ENCODE measurements around the gene UGT2B15.
"Not testable (repeated sequence)": the region's sequence is repeated elsewhere in the genome, so short reads cannot be mapped to it uniquely, and the experiment has no call there.

The UGT2B15 gene

DNA sequence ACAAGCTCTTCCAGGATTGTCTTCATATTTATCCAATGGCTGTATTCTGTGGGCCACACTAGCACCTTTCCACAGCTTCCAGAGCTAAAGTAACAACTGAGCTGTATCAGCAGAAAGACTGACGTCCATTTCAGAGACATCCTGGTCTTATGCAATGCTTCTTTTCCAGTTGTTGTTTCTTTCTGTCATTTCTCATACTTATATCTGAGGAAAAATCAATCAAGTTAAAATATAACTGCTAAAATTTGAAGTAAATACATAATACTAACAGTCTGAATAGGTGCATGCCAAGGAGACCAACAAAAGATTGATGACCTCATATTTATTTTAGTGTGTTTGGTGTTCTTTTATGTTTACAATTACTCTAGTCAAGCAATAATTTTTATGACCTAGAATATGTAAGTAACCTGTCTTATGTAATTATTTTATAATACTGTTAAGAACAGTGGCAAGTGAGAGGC, at the start of gene UGT2B15:
Gene UGT2B15 (minus strand): TSS at position 174 of the 461 bp plus-strand sequence. CDS start 34 bp downstream, at position 140.
- not testable (repeated sequence) for DNase-seq

DNA sequence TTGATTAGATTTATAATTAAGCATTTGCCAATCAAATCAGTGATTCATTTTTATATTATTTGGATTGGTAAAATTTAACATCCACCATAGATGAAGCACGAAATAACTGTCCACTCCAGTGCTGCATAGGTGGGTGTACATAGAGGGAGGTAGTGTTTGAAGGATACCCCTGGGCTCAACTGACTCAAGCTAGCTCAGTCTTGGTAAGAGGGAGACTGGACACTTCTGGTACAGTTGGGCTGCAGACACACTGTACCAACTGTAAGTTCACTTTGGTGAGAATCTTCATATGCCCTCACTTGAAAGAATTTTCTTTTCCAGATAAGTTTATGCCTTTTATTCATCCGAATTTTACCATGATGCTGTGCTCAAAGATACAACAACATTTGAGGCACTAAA, 48.6 kb upstream of the UGT2B15 start:
- no peak for DNase-seq

DNA sequence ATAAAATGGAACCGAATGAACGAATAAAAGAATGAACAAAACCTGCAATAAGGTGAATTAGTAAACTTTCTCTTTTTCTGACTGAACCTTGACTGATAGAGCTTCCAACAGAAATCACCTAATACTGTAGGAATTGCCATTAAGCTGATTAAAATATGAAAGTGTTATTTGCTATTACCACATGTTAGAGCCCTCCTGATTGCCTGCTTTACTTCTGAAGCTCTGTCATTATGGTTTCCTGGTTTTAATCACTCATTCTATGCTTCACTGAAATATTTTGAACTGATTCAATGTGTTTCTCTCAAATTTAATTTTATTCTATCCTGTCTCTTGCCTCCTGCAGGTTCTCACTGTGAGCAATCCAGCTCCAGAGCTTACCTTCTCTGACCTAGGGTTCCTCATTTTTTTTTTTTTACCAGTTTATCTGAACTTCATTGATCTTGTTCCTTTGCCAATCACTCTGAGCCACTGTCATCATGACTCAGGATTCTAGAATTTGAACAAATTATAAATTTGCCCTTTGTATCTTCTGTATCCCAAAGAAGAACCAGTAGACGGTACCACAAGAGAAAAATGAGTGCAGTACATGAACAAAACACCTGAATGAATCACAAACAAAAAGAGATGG, 48.1 kb upstream of the UGT2B15 start:
- no peak for DNase-seq

DNA sequence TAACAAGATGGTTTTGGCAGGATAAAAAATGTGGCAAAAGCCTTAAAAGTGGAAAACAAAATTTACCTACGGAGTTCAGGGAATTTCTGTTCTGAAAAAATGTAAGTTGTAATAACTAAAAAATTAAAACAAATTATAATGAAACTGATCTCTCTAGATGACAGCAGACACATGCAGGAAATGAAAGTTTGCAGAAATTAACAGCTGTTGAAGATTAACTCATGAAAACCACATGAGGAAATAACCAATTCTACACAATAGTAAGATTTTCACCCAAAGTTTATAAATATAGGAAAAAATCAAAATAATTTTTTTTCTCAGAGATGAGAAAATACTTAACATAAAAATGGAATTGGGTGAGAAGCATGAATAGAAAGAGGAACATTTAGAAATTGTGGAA, 47.5 kb upstream of the UGT2B15 start:
- DNase-seq: no peak

DNA sequence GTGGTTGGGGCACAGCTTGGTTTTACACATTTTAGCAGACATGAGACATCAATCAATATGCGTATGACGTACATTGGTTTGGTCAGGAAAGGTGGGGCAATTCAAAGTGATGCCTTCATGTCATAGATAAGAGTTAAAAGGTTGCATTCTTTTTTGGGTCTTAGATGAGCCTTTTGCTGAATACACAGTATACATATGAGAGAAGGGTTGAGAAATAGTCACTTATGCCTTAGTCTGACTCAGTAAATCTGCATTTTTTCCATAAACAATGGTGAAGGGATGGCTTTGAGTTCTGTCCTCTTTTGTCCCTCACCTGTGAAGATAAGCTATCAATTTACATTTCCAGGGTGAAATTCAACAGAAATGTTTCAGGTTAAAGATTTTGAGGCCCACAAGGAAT, 43.9 kb upstream of the UGT2B15 start:
- no peak for DNase-seq

DNA sequence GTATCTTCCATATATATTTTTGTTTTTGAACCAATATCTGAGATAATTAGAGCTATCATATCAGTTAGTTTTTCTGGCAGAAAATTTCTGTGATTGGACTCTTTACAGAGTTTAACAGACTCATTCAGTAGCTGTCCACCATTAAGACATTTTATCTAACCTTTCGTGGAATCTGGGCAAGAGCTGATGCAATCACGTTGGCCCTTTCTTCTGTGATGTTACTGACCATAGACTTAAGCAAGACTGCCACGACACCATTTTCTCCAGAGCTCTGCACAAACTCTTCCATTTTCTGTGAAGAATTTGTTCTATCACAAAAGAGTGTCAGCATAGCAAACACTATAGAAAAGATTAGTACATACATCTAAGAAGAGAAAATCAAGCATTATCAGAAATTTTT, 41.8 kb upstream of the UGT2B15 start:
- DNase-seq: no peak

DNA sequence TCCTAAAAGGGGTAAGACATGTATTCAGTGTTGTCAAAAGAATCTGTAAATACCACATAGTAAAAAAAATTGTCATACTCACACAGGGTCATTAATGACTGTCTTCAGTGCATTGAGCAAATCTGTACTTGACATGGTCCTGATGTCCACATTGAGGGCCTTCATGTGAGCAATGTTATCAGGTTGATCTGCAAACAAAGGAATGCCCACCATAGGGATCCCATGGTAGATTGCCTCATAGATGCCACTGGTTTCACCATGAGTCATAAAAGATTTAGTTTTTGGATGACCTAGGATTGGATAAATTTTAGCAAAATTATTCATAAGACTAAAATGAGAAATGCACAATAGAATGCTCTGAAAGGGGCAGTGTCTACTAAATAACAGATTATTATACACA, 38.1 kb upstream of the UGT2B15 start:
- DNase-seq: no peak

DNA sequence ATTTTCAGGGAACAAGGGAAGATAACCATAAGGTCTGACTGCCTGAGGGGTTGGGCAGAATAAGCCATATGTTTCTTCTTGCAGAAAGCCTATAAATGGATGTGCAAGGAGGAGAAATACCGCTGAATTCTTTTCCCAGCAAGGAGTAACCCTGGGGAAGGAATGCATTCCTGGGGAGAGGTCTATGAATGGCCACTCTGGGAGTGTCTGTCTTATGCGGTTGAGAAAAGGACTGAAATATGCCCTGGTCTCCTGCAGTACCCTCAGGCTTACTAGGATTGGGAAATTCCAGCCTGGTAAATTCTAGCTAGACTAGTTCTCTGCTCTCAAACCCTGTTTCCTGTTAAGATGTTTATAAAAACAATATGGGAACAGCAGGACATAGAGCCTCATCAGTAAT, 32.7 kb upstream of the UGT2B15 start:
- not testable (repeated sequence) for DNase-seq

DNA sequence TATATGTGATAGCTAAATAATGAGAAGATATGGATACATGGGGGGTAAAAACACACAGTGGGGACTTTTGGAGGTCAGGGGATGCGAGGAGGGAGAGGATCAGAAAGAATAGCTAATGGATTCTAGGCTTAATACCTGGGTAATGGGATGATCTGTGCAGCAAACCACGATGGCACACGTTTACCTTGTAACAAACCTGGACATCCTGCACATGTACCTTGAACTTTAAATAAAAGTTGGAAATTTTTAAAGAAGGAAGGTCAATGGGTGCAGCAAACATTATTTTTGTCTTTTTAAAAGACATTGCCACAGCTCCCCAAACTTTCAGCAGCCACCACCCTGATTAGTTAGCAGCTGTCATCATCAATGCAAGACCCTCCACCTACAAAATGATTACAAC, 29.7 kb upstream of the UGT2B15 start:
- no peak for DNase-seq

DNA sequence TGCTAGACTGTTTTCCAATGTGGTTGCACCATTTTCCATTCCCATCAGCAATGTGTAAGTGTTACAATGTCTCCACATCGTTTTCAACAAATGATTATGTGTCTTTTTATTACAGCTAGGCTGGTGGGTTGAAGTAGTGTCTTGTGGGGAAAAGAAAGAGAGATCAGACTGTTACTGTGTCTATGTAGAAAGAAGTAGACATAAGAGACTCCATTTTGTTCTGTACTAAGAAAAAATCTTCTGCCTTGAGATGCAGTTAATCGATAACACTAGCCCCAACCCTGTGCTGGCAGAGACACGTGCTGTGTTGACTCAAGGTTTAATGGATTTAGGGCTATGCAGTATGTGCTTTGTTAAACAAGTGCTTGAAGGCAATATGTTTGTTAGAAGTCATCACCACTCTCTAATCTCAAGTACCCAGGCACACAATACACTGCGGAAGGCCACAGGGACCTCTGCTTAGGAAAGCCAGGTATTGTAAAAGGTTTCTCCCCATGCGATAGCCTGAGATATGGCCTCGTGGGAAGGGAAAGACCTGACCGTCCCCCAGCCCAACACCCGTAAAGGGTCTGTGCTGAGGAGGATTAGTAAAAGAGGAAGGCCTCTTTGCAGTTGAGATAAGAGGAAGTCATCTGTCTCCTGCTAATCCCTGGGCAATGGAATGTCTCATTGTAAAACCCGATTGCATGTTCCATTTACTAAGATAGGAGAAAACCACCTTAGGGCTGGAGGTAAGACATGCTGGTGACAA, 23.0 kb upstream of the UGT2B15 start:
- DNase-seq: no peak

DNA sequence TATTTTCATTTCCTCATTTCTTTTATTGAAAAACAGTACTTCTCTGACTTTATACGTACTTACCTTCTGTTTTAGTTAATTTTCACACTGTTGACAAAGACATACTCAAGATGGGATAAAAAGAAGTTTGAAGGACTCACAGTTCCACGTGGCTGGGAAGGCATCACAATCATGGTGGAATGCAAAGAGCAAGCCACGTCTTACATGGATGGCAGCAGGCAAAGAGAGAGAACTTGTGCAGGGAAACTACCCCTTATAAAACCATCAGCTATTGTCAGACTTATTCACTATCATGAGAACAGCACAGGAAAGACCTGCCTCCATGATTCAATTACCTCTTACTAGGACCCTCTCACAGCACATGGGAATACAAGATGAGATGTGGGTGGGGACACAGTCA, 20.7 kb upstream of the UGT2B15 start:
- no peak for DNase-seq

DNA sequence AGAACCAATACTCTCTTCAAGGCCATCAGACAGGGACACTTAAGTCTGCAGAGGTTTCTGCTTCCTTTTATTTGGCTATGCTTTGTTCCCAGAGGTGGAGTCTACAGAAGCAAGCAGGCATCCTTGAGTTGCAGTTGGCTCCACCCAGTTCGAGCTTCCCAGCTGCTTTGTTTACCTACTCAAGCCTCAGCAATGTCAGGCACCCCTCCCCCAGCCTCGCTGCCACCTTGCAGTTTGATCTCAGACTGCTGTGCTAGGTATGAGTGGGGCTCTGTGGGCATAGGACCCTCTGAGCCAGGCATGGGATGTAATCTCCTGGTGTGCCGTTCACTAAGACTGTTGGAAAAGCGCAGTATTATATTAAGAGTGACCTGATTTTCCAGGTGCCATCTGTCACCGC, 12.6 kb upstream of the UGT2B15 start:
- no peak for DNase-seq

DNA sequence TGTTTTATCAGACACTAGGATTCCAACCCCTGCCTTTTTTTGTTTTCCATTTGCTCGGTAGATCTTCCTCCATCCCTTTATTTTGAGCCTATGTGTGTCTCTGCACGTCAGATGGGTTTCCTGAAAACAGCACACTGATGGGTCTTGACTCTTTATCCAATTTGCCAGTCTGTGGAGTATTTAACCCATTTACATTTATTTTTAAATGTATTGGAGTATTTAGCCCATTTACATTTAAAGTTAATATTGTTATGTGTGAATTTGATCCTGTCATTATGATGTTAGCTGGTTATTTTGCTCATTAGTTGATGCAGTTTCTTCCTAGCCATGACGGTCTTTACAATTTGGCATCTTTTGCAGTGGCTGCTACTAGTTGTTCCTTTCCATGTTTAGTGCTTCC, 10.8 kb upstream of the UGT2B15 start:
- DNase-seq: not testable (repeated sequence)

DNA sequence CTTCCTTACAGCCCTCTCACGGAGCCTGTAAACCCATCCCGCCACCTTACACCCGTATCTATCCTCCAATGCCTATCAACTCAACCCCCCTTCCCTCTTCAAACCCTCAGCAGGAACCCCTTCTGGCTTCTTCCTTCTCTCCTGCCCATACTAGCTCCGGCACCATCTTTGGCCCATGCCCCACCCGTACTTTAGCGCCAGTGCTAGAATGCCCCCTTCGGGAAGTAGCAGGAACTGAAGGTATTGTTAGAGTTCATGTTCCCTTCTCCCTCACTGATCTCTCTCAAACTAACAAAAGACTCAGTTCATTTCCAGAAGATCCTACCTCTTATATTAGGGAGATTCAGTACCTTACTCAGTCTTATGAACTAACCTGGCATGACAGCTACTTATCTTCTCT, 2.7 kb upstream of the UGT2B15 start:
- DNase-seq: no peak

DNA sequence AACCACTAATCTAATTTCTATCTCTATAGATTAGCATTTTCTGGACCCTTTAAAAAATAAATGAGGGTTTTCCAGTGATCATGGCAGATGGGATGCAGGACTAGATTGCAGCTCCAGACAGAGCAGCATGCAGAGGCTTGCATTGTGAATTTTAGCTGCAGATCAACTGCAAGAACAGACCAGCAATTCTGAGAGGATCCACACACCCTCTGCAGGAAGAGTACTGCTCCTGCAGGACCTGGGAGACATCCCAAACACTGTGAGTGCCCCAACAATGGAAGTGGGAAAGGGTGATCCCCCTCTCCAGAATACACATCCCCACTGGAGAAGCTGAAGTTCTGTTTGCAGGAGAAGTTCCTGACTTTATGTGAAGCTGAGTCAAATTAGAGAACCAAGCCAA, 765 bp upstream of the UGT2B15 start:
- not testable (repeated sequence) for DNase-seq

DNA sequence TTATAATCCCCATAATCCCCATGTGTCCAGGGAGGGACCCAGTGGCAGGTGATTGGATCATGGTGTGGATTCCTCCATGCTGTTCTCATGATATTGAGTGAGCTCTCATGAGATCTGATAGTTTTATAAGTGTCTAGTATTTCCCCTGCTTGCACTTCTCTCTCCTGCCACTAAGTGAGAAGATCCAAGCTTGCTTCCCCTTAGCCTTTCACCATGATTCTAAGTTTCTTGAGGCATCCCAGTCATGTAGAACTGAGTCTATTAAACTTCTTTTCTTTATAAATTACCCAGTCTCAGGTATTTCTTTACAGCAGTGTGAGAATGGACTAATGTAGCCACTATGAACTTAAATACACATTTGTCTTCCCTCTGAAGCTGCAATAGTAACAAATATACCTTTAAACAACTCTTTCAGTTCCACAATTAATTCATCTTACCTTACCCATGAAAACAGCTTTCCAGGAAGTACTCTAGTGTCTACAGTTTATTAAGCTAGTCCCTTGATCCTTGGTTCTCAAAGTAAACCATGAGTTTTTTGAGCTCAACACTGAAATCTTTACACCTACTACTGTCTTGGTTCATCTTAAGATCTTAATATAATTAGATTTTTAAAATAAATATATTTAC, 1.8 kb downstream of the UGT2B15 start:
- not testable (repeated sequence) for DNase-seq

DNA sequence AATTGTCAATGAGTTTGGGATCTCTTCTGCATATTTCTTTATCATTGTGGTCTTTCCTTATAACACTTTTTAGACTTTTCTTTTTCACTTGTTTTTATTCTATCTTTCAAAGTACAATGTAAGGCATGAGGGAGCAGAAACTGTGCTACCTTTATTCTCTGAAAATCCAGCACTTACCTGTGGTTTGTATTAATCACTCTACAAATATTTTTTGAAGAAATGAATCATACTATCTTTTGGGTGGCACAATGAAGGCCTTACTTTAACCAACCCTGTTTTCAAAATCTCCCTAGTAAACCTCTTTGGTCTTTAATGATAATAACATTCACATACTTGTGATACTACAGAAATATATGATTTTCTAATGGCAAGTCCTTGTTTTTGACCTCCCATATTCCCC, 2.9 kb downstream of the UGT2B15 start:
- not testable (repeated sequence) for DNase-seq

DNA sequence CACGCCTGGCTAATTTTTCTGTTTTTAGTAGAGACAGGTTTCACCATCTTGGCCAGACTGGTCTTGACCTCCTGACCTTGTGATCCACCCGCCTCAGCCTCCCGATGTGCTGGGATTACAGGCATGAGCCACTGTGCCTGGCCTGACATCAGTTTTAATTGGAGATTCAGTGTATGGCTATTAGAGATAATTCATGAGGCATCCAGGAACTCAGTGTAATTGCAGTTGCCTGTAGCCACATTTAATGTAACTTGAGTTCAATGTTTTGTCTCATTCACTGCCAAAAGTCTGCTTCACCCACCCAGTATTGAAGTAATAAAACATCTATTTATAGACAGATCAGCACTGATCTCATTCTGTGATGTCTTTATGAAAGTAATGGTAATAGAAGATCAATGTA, 5.7 kb downstream of the UGT2B15 start:
- DNase-seq: not testable (repeated sequence)

DNA sequence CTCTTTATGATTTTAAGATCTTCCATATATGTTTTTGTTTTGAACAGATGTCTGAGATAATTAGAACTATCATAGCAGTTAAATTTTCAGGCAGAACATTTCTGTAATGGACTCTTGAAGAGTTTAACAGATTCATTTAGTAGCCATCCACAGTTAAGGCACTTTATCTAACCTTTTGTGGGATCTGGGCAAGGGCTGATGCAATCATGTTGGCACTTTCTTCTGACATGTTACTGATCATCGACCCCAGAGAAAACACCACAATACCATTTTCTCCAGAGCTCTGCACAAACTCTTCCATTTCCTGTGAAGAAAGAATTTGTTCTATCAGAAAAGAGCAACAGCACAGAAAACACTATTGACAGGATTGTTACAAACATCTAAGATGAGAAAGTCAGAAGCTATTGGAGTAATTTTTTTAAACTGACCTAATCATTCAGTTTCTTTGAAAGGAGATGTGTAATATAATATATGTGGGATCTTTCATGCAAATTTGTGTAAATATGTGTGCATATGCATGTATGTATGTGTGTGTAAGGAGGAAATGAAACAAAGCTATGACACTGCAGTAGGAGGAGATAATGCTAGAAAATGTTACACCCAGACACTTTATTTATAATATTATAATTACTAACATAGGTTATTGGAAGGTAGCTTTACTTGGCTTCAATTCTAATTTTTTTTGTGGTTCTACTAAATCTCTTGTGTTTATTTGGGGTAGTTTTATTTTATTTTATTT, 7.4 kb downstream of the UGT2B15 start:
- DNase-seq: not testable (repeated sequence)

DNA sequence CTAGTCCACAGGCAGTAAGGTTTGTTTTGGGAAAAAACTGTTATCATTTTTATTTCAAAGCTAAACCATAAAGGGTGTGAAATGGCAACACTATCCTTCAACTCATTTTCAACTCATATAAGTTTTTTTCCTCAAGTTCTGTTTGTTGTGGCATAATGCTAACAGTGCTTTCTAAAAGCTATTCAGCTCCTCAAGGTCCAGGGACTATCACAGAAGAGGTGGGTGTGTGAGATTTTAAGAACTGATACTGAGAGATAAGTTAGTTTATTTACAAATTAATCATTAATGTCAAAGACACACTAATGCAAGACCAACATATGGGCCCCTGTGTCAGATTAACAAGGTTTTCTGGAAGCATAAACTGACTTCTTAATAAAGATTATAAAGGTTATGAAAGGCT, 11.8 kb downstream of the UGT2B15 start:
- DNase-seq: no peak

DNA sequence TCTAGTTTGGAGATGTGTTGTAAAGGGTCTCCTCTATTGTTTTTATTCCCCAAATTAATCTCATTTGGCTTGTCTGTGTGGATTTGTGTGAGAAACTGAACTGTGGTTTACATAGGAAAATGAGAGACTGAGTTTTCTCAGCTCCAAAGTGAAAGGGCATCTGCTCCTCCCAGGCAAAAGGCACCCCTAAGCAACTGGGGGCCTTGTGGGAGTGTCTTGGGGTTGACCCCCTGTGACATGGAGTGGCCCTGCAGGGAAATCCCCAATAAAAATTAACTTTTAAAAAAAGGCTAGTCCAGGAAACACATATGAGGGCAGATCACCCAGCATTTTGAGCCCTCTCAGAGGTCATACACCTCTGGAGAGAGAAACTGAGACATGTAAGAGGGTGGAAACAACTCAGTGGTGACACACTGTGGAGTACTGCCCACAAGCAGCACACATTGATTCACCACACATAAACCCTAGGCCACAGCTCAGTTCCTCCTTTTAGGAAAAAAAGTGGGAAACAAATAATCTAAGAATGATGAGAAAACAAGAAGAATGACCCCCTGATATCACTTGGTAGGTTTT, 13.3 kb downstream of the UGT2B15 start:
- DNase-seq: not testable (repeated sequence)

DNA sequence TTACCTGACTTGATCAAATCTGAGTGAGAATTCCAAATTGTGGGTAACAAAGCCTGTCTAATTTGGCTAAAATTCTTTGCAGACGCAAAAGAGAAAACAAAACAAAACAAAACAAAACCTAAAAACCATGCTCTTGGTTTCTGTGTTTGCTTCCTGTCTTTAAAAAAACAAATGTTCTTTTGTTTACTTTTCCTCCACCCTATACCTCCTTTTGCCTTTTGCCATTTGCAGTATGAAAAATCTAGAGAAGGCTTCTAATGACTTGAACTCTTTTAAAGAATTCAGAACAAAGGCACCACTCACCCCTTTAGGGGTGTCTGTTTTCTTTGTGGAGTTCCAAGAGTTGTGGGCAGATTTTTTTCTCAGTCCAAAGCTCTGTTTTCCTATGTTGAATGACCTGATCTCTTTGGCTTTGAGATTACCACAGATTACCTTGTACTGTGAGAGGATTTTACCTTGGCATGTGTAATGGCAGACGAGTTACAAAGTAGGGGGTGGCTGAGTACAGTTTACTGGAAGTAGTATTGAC, 13.9 kb downstream of the UGT2B15 start:
- not testable (repeated sequence) for DNase-seq
